NCI-H1436 treated with DMSO at 0.1 percent for 48 hours (cell line): ENCODE results near the gene ZNF280A.
"Not testable (repeated sequence)": the region's sequence is repeated elsewhere in the genome, so short reads cannot be mapped to it uniquely, and the experiment has no call there.

Source experiments
- DNase-seq: peaks from one replicate; lab custom pipeline; 2025; lab: John Stamatoyannopoulos, UW

The ZNF280A gene

DNA sequence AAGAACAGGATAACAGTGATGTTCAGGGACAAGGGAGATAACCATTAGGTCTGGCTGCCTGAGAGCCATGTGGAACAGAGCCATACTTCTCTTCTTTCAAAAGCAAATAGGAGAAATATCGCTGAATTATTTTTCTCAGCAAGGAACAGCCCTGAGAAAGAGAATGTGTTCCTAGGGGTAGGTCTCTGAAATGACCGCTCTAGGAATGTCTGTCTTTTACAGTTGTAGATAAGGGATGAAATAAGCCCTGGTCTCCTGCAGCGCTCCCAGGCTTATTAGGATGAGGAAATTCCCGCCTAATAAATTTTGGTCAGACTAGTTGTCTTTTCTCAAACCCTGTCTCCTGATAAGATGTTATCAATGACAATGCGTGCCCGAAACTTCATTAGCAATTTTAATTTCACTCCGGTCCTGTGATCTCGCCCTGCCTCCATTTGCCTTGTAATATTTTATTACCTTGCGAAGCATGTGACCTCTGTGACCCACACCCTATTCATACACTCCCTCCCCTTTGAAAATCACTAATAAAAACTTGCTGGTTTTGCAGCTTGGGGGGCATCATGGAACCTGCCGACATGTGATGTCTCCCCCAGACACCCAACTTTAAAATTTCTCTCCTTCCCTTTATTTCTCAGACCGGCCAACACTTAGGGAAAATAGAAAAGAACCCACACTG is 51.1 kb downstream of the ZNF280A start:
- not testable (repeated sequence) for DNase-seq

DNA sequence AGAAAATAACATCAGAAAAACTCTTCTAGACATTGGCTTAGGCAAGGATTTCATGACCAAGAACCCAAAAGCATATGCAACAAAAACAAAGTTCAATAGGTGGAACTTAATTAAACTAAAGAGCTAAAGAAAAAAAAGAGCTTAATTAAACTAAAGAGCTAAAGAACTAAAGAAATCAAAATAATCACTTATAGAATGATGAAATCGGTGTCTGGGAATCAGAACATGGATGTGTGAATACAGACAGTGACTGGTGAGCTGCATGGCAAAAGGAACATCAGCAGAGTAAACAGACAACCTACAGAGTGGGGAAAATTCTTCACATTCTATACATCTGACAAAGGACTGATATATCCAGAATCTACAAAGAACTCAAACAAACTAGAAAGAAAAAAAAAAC is 53.0 kb downstream of the ZNF280A start:
- no peak for DNase-seq

DNA sequence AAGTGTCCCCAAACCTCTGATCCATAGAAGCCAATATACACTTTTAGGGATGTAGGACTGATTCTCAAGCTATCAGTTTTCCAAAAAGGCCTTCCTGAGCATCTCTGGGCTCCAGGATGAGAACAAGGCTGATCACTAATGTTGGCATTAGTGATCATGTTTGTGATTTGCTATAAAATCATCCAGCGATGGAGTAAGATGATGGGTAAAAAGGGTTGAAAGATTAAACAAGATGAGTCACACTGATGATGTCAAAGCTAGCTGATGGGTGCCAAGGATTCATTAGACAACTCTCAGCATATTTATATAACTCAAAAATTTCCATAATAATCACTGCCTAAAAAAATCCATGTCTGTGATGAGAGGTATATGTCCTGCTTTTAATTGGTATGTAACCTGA is 54.3 kb downstream of the ZNF280A start:
- DNase-seq = no peak

DNA sequence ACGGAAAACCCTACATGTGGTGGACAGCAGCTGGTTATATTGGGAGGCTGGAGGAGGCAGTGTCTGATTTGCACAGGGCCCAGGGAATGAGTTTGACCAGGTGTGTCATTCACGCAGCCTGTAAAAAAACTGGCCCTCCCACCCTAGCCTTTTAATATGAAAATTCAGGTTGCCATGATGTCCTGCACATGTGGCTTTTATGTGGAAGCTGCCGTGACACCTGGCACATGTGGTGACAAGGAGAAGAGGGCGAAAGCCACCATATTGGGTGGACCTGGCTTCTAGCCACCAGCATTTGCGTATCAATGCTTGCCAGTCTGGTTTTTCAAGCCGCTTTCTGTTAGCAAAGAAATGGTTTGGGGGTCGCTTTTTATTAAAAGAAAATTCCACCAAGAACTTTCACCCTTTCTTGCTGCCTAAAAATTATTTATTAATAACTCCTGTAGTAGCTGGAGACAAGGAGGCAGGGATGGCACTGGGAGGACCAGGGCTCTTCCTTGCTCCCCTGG is 54.9 kb downstream of the ZNF280A start:
- DNase-seq = no peak

DNA sequence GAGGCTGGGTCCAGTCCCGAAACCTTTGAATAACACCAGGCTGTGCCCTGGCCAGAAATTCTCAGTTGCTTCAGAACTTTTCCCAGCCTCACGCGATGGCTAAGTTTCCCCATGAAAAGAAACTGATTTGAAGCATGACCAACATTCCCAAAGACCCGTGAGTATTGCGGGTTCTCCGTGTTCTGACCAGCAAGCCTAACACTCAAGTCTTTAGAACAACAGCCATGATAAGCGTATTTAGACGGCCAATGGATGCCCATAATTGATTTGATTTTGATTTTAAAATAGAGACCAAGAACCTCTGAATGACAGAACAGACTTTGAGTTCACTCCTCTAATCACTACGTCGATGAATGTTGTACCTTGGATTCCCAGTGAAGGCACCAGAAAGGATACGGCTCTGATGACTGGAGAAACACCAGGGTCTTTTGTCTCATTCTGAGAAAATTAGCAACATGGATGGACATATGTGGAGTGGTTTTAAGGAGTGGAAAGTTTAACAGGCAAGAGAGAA is 55.5 kb downstream of the ZNF280A start:
- no peak for DNase-seq

DNA sequence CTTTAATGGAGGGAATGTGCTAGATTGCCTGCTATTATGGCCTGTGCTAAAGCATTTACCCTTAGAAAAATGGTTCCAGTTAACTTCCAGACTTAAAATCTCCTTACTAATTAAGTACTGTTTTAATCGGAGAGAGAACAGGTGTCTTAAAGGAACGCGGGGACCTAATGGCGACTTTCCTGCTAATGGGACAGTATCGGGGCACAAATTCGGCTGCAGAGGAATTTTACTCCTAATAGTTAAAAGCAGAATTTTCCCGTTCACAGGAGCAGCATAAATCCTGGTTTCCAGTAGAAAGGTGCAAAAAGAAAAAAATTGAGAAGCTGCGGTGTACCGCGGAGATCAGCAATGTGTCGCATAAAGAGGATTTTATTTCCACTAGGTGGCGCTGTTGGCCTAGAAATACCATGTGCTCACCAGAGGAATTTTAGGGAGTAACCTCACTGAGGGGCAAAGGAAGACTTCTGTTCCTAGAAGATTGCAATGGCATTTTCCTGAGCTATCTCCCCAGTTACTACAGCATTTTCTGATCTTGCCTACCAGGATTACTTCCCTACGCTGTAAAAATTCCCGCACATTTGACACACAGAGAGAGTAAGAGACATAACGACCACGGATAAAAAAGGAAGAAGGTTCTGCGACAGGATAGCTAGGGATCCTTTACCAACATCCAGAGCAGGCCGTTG is 56.1 kb downstream of the ZNF280A start:
- no peak for DNase-seq
